H7 (cell line): ENCODE data around the gene KIAA0753. TPM values are rescaled to one million over a fixed set of nuclear protein-coding genes. Genes with fewer than 3 reads are reported as not detected.
A peak's percentile ranks its signal among the peaks of the same experiment; 100 is the strongest.

ENCODE experiments used
- DNase-seq: peaks from one replicate; pipeline ENCODE4 v3.0.0; 2012
- H3K27me3 ChIP-seq: 2 replicates; pipeline ENCODE4 v1.6.0; 2011; ENCODE audit warnings: mild to moderate bottlenecking, low read length; ENCODE audit not compliant: control insufficient read depth, insufficient read depth
- H3K36me3 ChIP-seq: replicated peaks from 2 replicates; pipeline ENCODE4 v1.5.1; 2011; ENCODE audit warnings: low read length; ENCODE audit not compliant: control insufficient read depth, insufficient read depth
- H3K4me3 ChIP-seq: 2 replicates; pipeline ENCODE4 v1.5.1; 2011; ENCODE audit warnings: low read depth, mild to moderate bottlenecking, control low read depth, low read length, moderate library complexity; ENCODE audit not compliant: insufficient read depth
- total RNA-seq: library from RNA; depleted of rRNA; stranded (reverse); fragments of >200 nt; shearing (Covaris generic); gene quantifications from 2 replicates; pipeline ENCODE4 v1.2.3, GENCODE V29; 2014; rRNA removed

Gene KIAA0753
- 13.1 and 13.9 TPM in 2 replicates for total RNA-seq

DNA sequence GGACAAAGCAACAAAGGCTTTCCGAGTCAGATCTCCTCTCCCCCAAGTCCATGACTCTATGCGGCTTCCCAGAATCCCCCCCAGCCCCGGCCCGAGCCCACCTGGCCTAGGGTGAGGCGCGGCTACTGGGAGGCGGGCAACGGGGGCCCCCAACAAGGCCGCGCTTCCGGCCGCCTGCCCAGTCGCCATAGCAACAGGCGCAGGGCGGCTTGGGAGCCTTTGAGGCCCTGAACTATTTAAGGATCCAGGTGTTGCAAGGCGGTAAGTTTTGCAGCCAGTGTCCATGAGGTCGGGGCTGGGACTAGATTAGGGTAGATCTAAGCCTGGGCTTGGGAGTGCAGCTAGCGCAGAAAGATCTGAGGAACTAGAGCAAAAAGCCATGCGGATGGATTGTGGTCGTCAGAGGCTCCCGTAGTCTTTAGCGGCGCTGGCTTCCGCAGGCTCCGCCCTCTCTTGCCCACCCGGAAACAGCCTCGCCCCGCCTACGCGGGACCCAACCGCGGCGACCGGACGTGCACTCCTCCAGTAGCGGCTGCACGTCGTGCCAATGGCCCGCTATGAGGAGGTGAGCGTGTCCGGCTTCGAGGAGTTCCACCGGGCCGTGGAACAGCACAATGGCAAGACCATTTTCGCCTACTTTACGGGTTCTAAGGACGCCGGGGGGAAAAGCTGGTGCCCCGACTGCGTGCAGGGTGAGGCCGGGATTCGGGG lies at the start of gene KIAA0753, which contains the start of gene TXNDC17:
Gene KIAA0753 (minus strand): TSS at position 176 of the 711 bp plus-strand sequence. CDS start 5,608 bp downstream, outside the sequence.
Gene TXNDC17 (plus strand): TSS at position 525 of the 711 bp plus-strand sequence. CDS start 23 bp downstream, at position 548.
- H3K36me3 ChIP-seq, result peaks cover 4% of the 10 kb centered on the region
- no peaks in the 10 kb centered on the region for H3K27me3 ChIP-seq
- peak; percentile 92 for DNase-seq
- peak within 1 kb of the TSS; percentile 68 for H3K4me3 ChIP-seq

DNA sequence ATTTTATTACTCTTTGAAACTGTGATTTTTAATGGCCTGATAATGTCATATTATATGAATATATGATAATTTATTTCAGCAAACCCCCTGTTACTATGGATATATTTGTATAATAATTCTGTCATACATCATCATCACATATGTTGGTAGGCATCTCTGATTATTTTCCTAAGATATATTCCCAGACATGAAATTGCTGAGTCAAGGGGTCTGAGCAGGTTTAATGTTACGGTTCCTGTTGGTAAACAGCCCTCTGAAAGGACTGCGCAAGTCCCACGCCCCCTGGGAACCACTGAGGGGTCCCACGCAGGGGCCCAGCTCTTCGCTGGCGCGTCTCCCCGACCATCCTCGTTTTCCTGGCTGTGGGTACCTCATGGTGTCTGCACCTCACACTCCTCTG lies 48.4 kb upstream of the KIAA0753 start:
- no peaks in the 10 kb centered on the region for H3K36me3 ChIP-seq
- H3K4me3 ChIP-seq, result no peak overlapping the region
- no peaks in the 10 kb centered on the region for H3K27me3 ChIP-seq
- DNase-seq, result no peak

DNA sequence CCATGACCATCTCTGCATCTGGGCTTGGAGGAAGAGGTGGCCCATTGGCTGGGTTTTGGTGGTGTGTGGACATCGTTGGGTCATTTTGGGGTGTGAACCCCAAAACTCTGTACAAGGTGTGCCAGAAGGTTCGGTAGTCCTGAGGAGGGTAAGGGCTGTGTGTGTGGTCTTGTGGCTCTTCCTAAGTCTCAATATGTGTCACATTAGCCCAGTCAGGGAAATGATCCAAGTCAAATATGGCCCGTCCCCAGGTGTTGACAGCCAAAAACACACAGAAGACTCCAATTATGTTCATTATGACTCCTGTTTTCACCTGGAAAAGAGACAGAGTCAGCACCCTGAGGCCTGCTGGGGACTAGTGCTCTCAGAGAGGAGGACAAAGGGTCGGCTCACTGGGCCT lies 45.5 kb upstream of the KIAA0753 start:
- DNase-seq, result no peak
- Histone ChIP-seq H3K36me3 (no peaks in the 10 kb centered on the region), H3K4me3 (no peak overlapping the region), H3K27me3 (no peaks in the 10 kb centered on the region)

DNA sequence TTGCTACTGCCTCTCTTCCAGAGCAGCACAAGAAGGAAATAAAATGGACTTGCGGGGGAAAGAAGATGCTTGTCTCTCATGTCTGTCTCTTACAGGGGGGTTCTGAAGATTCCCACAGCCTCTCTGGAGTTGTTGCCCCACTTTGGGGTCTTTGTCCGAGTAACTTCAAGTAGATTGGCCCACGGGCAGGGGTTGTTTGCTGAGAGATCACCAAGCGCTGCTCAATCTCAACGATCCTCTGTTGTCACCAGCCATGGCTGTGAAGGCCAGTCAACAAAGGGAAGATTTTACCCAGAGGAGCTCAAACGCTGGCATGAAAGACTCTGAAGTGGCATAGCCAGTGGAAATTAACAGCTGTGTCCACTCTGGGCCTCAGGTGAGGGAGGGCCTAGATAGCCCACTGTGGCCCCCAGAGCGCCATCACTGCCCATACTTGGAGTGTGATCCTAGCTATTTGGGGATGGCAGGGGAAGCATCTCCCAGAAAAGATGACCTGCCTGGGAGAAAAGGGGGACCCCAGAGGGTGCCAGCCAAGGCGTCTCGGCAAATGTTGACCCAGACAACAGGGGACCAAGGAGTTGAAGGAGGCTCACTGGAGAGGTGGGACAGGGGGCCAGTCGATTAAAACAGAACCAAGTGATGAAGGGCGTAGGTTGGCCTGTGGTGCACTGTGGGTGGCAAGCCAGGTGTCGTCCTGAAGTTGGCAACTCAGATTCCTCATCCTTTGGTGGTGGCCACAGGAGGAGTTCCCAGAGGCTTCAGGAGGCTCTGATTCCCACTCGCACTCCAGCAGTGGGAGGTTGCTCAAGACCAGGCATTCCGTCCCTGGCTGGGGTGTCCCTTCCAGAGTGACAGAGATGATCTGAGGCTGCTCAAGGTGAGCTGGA lies 44.6 kb upstream of the KIAA0753 start:
- DNase-seq, result no peak
- Histone ChIP-seq H3K4me3 (no peak overlapping the region), H3K36me3 (no peaks in the 10 kb centered on the region)

DNA sequence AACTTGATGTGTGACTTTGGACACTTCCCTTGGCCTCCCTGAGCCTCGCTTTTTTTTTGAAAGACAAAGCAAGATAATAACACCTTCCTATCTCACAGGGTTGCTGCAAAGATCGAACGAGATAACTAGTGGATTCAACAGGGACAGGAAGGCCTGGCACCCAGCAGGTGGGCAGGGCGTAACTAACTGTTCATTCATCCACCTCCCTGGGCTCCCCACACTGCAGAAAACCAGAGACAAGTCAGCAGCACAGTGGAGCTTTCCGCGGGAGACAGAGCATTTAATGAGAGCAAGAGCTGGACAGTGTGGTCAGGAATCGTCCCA lies 43.9 kb upstream of the KIAA0753 start:
- no peaks in the 10 kb centered on the region for H3K27me3 ChIP-seq
- no peak overlapping the region for H3K4me3 ChIP-seq
- no peaks in the 10 kb centered on the region for H3K36me3 ChIP-seq
- no peak for DNase-seq

More for the DNA sequence above, 44.6 kb upstream of the KIAA0753 start:
- H3K27me3 ChIP-seq, result no peaks in the 10 kb centered on the region

DNA sequence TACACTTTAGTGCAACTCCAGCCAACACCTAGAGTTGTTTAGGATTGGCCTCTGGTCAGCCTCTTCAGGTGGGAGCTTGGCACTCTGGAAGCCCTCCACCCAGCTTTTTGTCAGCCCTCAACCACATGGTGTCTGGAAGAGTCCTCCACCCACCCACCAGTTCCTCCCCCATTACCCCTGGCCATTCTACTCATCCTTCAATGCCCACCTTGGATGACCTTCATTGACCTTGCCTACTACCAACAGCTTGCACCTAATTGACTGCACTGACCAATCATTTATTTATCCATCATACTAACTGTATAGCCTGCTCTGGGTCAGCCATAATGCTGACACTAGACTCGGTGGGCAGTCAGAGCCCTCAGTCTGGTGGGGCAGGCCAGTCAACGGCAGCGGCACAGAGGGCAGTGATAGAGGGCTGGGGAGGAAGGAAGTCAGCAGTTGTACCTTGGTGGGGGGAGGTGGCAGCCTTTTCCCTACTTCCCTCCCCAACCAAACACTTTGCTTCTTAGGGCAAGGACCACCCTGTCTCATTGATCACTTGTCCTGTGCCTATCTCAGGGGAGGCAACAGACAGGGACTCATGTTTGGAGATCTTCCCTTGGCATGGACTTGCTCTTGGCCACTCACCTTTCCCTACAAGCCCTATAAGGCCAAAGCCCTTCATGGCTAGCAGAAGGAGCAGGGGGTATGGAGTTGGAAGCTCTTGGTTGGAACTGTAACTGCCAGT lies 43.4 kb upstream of the KIAA0753 start:
- H3K27me3 ChIP-seq, result no peaks in the 10 kb centered on the region
- no peaks in the 10 kb centered on the region for H3K36me3 ChIP-seq
- no peak overlapping the region for H3K4me3 ChIP-seq
- no peak for DNase-seq

DNA sequence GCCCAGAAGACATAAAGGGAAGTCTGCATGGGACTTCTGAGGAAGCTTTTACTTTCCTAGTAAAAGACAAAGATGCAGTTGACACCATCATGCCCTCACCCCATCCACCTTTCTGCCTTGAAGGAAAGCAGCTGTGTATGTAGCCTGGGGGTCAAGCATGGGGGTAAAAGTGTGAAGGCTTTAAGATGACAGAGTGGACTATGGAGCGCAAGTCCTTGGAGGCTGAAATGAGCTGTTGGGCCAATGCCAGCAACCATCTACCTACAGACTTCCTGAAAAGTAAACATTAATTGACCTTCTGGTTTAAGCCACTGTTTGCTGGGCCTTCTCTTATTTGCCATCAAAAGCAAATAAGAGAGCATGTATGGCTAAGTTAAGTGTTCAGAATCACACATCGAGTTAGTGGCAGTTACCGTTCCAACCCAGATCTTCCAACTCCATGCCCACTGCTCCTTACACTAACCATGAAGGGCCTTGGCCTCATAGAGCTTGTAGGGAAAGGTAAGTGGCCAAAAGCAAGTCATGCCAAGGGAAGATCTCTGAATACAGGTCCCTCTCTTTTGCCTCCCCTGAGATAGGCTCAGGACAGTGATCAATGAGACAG lies 42.7 kb upstream of the KIAA0753 start:
- Histone ChIP-seq H3K4me3 (no peak overlapping the region), H3K36me3 (no peaks in the 10 kb centered on the region), H3K27me3 (no peaks in the 10 kb centered on the region)
- no peak for DNase-seq

DNA sequence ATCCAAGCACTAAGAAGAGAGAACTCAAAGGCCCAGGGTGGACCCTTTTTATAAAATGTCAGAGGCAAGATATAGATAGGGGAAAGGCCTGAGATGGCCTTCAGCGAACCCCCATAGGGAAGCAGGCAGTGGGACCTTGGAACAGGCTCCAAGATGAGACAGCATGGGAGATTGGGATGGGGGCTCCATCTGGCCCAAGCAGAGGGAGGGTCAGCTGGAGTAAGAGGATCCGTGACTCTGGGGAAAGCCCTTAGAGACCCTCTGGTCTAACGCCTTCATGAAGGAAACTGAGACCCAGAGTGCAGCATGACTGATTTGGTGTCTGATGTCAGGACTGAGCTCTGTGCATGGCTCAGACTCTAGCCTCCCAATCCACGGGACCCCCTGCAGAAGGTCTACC lies 41.8 kb upstream of the KIAA0753 start:
- Histone ChIP-seq H3K4me3 (no peak overlapping the region), H3K36me3 (no peaks in the 10 kb centered on the region), H3K27me3 (no peaks in the 10 kb centered on the region)
- no peak for DNase-seq

DNA sequence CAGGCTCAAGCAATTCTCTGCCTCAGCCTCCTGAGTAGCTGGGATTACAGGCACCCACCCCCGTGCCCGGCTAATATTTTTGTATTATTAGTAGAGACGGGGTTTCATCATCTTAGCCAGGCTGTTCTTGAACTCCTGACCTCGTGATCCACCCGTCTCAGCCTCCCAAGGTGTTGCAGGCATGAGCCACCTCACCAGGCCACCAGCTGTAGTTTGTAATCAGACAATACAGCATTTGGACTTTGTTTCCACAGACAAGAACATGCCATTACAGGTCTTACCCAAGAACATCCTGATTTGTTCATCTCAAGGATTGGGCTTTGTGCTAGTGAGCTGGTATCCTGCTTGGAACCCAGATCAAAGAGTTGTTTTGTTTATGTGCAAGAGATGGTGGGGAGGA lies 41.2 kb upstream of the KIAA0753 start:
- no peaks in the 10 kb centered on the region for H3K36me3 ChIP-seq
- H3K27me3 ChIP-seq, result no peaks in the 10 kb centered on the region
- DNase-seq, result no peak
- no peak overlapping the region for H3K4me3 ChIP-seq

DNA sequence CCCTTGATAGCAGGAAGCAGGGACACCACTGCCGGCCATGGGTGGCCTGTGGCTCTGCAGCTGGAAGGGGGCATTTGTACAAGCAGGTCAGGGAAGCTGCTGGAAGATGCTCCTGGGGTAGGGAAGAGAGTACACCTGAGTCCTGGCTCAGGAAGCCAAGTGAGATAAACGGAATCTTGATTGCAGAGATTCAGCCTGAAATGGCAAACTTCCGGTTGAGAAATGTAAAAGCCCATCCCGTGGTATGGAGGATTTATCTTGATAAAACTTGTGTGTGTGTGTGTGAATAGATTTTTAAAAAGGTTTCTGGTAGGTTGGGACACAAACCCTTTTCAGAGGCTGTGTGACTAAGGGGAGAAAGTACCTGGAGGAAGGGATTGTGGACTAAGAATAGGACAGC lies 40.7 kb upstream of the KIAA0753 start:
- no peaks in the 10 kb centered on the region for H3K36me3 ChIP-seq
- no peaks in the 10 kb centered on the region for H3K27me3 ChIP-seq
- no peak overlapping the region for H3K4me3 ChIP-seq
- no peak for DNase-seq

DNA sequence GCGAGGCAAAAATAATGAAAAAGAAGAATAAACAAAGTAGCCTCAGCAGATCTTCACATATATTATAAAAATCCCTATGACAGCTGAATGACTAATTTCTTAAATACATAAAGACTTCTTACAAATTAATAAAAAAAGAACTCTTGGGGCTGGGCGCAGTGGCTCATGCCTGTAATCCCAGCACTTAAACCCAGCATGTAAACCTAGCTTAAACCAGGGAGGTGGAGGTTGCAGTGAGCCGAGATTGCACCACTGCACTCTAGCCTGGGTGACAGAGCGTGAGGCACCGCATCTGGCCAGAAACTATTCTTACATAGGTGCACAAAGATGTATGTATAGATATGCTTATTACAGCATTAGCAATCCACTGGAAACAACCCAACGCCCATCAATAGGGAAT lies 38.7 kb upstream of the KIAA0753 start:
- no peak overlapping the region for H3K4me3 ChIP-seq
- H3K27me3 ChIP-seq, result no peaks in the 10 kb centered on the region
- no peak for DNase-seq
- H3K36me3 ChIP-seq, result no peaks in the 10 kb centered on the region

DNA sequence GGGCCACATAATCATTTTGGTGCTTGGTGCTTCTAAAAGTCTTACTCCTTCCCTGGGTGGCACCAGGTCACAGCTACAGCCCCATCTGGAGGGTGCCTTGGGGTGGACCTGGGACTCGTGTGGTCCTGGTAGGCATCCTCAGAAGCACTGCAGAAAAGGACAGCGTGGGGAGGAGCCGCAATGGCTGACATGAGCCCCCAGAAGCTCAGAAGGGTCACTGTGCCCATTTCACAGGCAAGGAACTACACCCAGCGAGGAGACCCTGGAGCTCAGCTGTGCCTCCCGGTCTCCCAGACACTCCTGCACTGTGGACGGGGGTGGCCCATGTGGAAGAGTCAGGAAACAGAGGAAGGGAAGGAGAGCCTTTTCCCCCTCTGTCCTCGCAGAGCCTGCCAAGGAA lies 37.4 kb upstream of the KIAA0753 start:
- H3K36me3 ChIP-seq, result no peaks in the 10 kb centered on the region
- DNase-seq, result no peak
- no peak overlapping the region for H3K4me3 ChIP-seq
- no peaks in the 10 kb centered on the region for H3K27me3 ChIP-seq

DNA sequence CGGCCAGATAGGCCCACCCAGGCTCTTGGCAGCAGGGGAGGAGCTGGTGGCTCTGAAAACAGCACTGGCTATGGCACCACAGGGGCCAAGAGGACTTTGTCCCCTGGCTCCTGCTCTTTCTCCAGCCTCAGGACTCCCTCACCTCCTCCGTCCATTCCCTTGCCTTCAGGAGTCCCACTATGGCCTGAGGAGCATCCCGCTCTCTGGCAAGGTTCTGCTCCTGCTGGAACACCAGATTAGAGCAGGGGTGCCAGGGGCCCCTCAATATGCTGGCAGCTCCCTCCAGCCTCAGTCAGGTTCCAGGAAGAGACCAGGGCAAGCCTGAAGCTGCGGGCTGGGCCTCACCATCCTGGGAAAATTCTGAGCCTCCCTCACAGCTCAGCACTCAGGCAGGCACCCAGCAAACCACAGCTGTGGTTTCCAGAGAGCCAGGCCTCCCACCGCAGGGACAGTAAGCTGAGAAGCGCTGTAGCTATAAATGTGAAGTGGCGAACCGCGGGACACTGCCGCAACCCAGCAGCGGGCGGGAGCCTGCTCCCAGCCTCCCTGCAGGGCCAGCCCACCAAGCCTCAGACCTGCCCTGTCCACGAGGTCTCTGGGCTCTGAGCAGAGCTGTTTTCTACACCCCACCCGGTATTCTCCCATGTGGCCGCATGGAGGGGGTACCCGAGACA lies 36.8 kb upstream of the KIAA0753 start:
- H3K4me3 ChIP-seq, result no peak overlapping the region
- peak; percentile 59 for DNase-seq
- H3K36me3 ChIP-seq, result no peaks in the 10 kb centered on the region
- no peaks in the 10 kb centered on the region for H3K27me3 ChIP-seq

DNA sequence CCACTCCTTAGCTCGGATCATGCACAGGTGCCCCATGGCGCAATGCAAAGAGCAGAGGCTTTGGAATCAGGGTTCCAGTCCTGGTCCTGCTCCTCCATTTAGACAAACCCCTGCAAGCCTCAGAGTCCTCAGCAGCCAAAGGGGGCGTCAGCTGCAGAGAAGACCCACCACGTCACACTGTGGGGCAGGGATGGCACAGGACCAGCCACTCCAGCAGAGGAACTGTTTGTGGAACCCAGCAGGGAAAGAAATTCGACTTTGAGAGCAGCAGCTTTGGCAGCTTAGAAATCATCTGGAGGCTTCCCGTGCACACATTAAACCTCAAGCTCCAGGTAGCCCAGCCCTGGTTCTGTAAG lies 36.3 kb upstream of the KIAA0753 start:
- no peak for DNase-seq

More for the DNA sequence above, 36.3 kb upstream of the KIAA0753 start:
- Histone ChIP-seq H3K27me3 (no peaks in the 10 kb centered on the region), H3K4me3 (no peak overlapping the region), H3K36me3 (no peaks in the 10 kb centered on the region)
